GM23248 (cell line): ENCODE measurements around the gene TAS1R2.

Experiments
- EZH2 ChIP-seq: fragments of 200-600 bp; sonication (generic); IDR thresholded peaks from 2 replicates; pipeline ENCODE4 v1.6.1; 2018; ENCODE audit warnings: antibody characterized with exemption, mild to moderate bottlenecking; ENCODE audit not compliant: insufficient read depth, poor library complexity, severe bottlenecking
- EZH2phosphoT487 ChIP-seq: fragments of 200-600 bp; sonication (generic); IDR thresholded peaks from 2 replicates; pipeline ENCODE4 v1.6.1; 2018; ENCODE audit warnings: antibody characterized with exemption, moderate library complexity, mild to moderate bottlenecking, low read depth; ENCODE audit not compliant: insufficient read depth

DNA sequence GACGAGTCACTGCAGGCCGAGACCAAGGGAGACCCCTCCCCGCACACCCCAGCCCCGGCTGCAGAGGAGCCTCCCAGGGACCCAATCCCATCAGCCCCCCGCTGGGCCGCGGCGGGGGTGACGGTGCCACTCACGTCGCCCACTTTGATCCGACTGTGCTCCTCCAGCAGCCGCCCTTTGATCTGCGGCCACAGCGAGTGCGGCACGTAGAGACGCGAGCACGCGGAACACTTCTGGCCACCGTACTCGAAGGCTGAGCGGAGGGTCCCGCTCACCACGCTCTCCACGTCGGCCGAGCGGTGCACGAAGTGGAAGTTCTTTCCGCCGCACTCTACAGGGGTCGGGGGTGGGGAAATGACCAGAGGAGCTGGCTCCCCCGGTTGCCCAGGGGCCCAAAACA is 17.8 kb upstream of the TAS1R2 start:
- TF ChIP-seq EZH2phosphoT487 (no peak), EZH2 (no peak)
